22Rv1 (cell line): ENCODE data around the gene SBNO2.

Experiments used
- CTCF ChIP-seq: fragments of 450-650 bp; IDR thresholded peaks from 2 replicates; pipeline ENCODE4 v1.5.1; 2017; ENCODE audit warnings: mild to moderate bottlenecking
- ZFX ChIP-seq: fragments of 450-650 bp; IDR thresholded peaks from 2 replicates; pipeline ENCODE4 v1.6.1; 2017; ENCODE audit warnings: antibody characterized with exemption, borderline replicate concordance

GRCh38 chr19:1107661-1108261 is 66.3 kb downstream of the SBNO2 start:
- no peak for TF ChIP-seq CTCF
- no peak for TF ChIP-seq ZFX
